Midbrain (tissue), 1 donor: Measurements from ENCODE around the gene MBOAT7.
"Not testable (repeated sequence)": the region's sequence is repeated elsewhere in the genome, so short reads cannot be mapped to it uniquely, and the experiment has no call there.

Experiments used
- DNase-seq: peaks from one replicate; lab custom pipeline; 2025; lab: John Stamatoyannopoulos, UW

MBOAT7 gene

DNA sequence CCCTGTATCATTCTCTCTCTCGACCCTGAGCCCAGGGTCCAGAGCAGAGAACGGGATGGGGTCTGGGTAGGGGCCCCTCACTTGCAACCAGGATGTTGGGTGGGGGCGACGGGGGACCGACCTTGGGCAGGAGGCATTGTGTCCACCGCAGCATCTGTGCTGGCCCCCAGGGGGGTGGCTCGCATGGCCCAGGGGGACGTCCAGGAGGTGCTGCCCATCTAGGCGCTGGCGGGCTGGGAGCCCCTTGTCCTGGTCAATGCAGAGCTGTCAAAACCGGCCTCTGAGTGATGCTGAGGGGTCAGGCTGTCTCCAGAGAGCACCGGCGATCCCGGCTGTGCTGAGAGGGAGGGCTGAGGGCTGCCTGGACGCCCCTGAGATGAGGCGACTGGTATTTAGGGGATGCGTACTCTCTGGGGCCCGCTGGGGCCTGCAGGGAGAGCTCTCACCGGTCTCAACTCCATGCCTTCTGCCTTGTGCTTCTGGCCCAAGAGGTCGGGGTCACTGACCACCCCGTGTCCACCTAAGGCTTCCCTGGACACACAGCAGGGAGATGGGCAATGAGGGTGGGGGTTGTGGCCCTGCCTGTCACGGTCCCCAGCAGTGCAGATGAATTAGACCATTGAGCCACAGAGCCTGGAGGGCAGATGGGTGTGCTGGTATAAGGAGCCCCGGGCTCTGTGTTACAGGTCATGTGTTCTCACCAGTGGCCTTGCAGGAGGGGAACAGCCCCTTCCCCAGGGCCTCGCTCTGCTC, 19.9 kb upstream of the MBOAT7 start:
- DNase-seq, result peak; percentile 52

GRCh38 chr19:54208784-54209057, 19.3 kb upstream of the MBOAT7 start:
- no peak for DNase-seq

DNA sequence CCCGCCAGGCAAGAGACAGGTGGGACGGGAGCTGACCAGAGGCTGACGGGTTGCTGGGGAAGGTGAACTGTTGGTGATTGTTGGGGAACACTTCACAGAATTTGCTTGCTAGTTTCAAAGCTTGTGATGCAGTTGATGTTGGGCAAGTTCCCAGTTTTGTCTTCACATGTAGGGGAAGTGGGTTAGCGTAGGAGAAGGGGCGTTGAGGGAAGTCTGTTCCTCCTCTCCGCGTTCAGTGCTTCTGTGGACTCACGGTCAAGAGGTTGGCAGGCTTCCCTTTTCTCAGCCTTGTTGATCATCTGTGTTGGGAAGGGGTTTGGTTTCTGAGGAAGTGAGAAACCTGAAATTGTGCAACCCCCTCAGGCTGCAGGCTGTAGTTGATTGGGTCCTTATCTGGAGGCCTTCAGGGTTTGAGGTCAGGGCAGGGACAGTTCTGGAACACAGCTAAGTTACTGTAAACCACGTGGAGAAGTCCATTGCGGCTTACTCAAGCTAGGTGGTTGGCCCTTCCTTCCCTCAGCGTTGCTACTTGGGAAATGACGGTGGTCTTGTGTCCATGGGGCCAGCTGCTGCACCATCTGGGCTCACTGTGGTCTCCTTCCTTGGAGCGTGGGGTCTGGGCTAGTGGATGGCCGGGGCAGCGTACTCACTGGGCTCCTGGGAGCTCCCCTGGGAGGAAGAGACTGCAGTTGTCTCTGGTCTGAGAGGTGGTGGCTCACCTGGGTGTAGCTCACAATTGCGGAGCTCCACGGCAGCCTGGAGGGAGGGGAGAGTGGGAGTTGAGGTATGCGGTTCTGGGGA, 18.8 kb upstream of the MBOAT7 start:
- DNase-seq, result peak; percentile 69

GRCh38 chr19:54207676-54207982, 18.2 kb upstream of the MBOAT7 start:
- DNase-seq, result no peak

- DNase-seq, result not testable (repeated sequence)
Observed at GRCh38 chr19:54207193-54207592, 17.8 kb upstream of the MBOAT7 start.

GRCh38 chr19:54206831-54207177, 17.4 kb upstream of the MBOAT7 start:
- no peak for DNase-seq

DNA sequence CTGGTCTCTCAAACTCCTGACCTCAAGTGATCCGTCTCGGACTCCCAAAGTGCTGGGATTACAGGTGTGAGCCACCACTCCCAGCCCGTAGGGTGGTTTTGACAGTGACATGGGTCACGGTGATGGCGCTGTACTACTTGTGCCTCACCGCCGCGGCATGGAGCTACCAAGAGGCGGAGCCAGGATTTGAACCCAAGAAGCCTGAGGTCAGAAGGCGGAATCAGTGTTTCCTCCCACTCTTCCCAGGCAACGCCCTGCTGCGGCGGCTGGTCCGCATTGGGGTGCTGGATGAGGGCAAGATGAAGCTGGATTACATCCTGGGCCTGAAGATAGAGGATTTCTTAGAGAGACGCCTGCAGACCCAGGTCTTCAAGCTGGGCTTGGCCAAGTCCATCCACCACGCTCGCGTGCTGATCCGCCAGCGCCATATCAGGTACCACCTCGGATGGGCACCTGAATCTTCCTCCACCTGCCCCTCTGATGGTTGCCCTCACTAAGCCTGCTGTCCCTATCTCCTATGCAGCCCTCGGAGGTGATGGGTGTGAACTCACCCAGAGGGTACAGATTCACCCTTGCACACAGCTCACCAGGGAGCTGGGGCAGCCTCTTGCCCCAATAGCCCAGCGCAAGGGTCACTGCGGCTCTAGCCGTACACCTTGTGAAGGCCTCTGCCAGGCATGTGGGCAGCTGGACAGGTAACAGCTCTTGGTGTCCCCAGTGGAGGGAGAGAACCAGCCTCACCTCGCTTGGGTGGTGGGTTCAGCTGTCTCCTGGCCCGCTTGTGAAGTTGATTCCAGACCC, 16.9 kb upstream of the MBOAT7 start:
- DNase-seq, result no peak

DNA sequence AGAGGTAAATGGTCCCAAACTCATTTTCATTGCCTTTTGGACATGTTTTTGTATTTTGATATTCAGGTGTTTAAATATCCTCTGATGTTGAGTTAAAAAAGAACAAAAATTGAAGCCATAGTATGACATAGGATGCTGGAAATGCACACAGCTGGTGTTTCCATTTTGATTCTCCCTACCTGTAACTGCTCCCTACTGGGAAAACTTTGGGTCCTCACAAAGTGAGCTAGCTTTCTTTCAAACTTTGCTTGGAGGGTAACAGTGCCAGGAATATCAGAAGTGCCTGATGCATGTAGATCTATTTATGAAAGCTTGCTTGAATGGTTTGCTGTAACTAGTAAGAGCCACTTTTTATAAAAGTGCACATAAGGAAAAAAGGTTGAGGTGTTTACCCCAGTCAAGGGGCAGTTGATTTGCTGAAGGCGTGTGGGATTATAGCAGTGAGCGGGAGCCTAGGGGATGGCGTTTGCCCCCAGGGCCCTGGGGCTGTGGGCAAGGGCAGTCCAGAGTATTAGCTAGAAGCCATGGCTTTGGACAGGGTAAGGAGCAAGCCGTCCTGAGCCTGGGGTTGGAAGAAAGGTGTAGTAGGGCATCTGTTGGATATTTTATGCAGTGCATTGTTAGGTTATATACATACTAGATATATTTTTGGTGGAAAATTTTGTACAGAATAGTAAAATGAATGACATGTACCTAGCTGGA, 15.5 kb upstream of the MBOAT7 start:
- DNase-seq, result no peak

DNA sequence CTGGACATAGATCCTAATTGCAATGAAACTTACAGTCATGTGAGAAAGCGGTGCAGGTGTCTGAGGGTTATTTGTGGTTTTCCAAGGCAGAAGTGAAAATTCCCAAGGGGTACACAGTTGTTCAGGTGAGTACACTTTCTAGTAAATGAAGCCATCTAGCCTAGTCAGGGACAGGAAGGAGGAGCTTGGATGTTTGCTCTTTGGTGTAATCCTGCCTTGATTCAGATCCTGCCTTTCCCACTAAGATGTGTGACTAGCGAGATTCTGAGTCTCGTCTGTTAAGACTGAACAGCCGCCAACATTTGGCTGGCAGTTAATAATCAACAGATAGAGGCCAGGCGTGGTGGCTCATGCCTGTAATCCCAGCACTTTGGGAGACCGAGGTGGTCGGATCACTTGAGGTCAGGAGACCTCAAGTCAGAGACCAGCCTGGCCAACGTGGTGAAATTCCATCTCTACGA, 13.8 kb upstream of the MBOAT7 start:
- DNase-seq, result no peak

- no peak for DNase-seq
Observed at GRCh38 chr19:54201980-54202379, 12.6 kb upstream of the MBOAT7 start.

DNA sequence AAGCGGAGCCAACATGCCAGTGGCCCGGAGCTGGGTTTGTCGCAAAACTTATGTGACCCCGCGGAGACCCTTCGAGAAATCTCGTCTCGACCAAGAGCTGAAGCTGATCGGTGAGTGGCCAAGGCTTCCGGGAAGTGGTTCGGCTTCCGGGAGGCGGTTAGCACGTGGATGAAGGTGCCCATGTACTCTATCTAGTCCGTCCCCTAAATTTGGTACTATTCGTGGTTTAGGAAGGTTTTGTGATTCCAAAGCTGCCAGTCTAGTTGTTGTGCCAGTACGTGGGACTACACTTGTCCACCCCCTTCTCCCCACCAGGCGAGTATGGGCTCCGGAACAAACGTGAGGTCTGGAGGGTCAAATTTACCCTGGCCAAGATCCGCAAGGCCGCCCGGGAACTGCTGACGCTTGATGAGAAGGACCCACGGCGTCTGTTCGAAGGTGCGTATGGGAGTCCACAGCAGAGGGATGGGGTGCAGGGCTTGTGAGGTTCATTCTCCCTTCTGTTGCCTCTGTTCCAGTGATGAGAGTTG, 11.9 kb upstream of the MBOAT7 start:
- no peak for DNase-seq

DNA sequence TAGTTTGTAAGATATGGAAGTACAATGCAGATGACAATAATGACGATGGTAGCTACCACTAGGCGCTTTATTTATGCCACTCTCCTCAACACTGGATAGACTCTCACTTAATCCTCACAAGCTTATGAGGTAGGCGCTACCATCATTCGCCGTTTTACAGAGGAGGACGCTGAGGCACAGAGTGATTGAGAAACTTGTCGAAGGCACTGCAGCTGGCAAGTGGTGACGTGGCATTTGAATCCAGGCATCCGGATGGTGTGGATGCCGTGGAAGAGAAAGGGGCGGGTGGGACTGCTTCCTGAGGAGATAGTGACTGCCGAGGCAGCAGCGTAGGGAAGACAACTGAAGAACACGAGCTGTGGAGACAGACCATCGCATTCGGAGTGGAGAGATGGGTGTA, 10.0 kb upstream of the MBOAT7 start:
- DNase-seq, result no peak

DNA sequence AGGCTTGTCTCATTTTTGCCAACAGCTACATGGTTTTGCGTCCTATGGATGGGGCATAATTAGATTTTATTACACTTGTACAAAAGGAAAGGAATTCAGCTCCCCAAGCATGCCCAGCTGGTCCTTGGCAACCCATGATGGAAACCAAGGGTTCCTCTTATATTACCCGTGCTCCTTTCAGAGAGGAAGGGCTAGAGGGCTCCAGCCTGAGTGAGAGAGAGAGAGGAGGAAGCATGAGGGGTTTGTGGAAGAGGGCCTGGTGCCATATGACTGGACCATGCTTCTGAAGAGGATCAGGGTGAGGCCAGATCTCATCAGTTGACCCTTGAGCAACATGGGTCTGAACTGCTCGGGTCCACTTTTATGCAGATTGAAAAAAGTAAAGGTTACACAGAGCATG, 7.7 kb upstream of the MBOAT7 start:
- no peak for DNase-seq

DNA sequence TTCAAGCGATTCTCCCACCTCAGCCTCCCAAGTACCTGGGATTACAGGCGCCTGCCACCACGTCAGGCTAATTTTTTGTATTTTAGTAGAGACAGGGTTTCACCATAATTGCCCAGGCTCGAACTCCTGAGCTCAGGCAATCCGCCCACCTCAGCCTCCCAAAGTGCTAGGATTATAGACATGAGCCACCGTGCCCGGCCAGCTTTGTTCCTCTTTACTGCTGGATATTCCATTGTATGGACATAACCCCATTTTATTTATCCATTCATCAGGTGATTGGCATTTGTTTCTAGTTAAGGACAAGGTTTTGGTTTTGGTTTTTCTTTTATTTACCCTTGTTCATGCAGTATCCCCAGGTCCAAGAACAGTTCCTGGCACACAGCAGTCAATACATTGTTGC, 7.2 kb upstream of the MBOAT7 start:
- DNase-seq, result no peak

GRCh38 chr19:54194463-54194862, 5.1 kb upstream of the MBOAT7 start:
- DNase-seq, result not testable (repeated sequence)

GRCh38 chr19:54193011-54193410, 3.6 kb upstream of the MBOAT7 start:
- DNase-seq, result no peak

- no peak for DNase-seq
Observed at GRCh38 chr19:54191811-54192453, 2.6 kb upstream of the MBOAT7 start.

GRCh38 chr19:54191011-54191810, 1.8 kb upstream of the MBOAT7 start, which contains the start of gene TSEN34:
TSS of gene TSEN34 (plus strand) at chr19:54191308. CDS start at chr19:54191365, 57 bp downstream.
- DNase-seq, result peak; percentile 85

GRCh38 chr19:54190503-54191010, 1.2 kb upstream of the MBOAT7 start:
- peak; percentile 99 for DNase-seq

DNA sequence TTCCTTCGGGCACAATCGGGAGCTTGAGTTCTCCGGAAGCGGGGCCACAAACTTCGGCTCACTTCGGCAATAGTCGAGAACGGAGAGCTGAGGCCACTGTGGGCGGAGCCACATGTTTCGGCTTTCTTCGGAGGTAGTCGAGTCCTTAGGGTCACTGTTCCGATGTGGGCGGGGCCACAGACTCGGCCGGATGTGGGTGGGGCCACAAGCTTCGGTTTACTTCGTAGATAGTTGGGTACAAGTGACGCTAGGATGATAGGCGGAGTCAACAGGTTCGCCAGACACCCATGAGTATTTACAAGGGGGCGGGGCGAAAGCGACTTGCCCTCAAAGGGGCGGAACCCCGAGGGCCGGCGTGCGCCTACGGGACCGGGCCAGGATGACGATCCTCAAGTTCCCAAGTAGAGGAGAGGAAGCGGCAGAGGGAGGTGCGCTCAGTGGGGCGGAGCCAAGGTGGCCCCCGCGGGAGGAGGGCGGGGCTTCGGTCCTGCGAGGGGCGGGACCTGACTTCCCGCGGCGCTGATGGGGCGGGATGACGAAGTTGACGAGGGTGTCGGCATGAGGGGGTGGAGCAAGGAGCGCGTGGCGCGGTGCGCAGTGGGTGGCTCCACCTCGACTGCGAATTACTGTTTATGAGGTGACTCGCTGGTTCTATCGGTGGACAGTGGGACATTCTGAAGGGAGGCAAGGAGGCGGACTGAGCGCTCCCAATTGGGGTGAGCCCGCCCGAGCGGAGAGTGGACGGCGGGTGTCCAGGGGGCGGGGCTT, 539 bp upstream of the MBOAT7 start:
- peak; percentile 100 for DNase-seq
